ENCODE measurements around the gene PACRG. TPM values are rescaled to one million over a fixed set of nuclear protein-coding genes. Genes with fewer than 3 reads are reported as not detected.

PACRG gene
- polyA plus RNA-seq, 1 of the 3 experiments (the other 2 are of a cell fraction) = 0.56 TPM

DNA sequence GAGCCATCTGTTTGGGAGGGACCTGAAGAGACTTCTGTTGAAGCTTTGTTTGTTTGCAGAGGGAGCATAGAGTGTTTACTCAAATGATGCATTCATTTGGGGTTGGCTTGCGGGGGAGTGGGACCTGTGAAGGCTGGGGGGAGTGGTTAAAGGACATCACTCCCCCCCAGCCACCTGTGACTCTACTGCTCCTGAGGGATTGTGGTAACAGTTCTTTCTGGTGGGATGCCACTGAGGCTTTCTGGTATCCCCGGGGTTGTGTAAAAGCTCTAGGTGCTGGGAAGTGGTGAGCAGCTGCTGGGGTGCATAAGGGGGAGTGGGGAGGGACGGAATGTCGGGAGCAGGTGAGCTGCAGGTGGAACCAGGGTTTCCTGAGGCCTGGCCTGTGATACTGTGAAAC lies 447.5 kb downstream of the PACRG start:
- ChIA-PET POLR2A (no interaction called here), CTCF (interaction anchor here (2.1 kb wide), 1 partner anchor 9 kb away, joined by 8 read pairs; no protein-coding TSS in a partner anchor)
- H3F3A ChIP-seq (replicated peaks; ENCODE audit: insufficient read depth) = no peaks in the 10 kb centered on the region
- H3K36me3 ChIP-seq (replicated peaks in 1 of 2; ENCODE audit: control insufficient read depth in 1 of 2, insufficient read depth in 2 of 2, low read length in 1 of 2) = no peaks in the 10 kb centered on the region
- DNase-seq = no peak
- no peaks in the 10 kb centered on the region for H4K20me1 ChIP-seq (ENCODE audit: insufficient read depth)
- TF ChIP-seq, protein P1, sequence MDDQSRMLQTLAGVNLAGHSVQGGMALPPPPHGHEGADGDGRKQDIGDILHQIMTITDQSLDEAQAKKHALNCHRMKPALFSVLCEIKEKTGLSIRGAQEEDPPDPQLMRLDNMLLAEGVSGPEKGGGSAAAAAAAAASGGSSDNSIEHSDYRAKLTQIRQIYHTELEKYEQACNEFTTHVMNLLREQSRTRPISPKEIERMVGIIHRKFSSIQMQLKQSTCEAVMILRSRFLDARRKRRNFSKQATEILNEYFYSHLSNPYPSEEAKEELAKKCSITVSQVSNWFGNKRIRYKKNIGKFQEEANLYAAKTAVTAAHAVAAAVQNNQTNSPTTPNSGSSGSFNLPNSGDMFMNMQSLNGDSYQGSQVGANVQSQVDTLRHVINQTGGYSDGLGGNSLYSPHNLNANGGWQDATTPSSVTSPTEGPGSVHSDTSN (IDR thresholded peaks at IDR 0.05) = no peak
- TF ChIP-seq, protein P2, sequence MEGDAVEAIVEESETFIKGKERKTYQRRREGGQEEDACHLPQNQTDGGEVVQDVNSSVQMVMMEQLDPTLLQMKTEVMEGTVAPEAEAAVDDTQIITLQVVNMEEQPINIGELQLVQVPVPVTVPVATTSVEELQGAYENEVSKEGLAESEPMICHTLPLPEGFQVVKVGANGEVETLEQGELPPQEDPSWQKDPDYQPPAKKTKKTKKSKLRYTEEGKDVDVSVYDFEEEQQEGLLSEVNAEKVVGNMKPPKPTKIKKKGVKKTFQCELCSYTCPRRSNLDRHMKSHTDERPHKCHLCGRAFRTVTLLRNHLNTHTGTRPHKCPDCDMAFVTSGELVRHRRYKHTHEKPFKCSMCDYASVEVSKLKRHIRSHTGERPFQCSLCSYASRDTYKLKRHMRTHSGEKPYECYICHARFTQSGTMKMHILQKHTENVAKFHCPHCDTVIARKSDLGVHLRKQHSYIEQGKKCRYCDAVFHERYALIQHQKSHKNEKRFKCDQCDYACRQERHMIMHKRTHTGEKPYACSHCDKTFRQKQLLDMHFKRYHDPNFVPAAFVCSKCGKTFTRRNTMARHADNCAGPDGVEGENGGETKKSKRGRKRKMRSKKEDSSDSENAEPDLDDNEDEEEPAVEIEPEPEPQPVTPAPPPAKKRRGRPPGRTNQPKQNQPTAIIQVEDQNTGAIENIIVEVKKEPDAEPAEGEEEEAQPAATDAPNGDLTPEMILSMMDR (IDR thresholded peaks at IDR 0.05) = no peak
- no peak for TF ChIP-seq RCOR1 (IDR thresholded peaks at IDR 0.05; ENCODE audit: low read length)
- no peak for TF ChIP-seq MXI1 (IDR thresholded peaks at IDR 0.05; ENCODE audit: low read depth, low read length)
- no peak for TF ChIP-seq MEF2A (IDR thresholded peaks at IDR 0.05; ENCODE audit: borderline replicate concordance, low read depth)
- TF ChIP-seq, protein P3, sequence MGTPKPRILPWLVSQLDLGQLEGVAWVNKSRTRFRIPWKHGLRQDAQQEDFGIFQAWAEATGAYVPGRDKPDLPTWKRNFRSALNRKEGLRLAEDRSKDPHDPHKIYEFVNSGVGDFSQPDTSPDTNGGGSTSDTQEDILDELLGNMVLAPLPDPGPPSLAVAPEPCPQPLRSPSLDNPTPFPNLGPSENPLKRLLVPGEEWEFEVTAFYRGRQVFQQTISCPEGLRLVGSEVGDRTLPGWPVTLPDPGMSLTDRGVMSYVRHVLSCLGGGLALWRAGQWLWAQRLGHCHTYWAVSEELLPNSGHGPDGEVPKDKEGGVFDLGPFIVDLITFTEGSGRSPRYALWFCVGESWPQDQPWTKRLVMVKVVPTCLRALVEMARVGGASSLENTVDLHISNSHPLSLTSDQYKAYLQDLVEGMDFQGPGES (IDR thresholded peaks at IDR 0.05; ENCODE audit: low read depth, low read length) = no peak
- no peak for TF ChIP-seq GATA2 (CRISPR knock-in tag; IDR thresholded peaks at IDR 0.05)
- TF ChIP-seq, protein P4, sequence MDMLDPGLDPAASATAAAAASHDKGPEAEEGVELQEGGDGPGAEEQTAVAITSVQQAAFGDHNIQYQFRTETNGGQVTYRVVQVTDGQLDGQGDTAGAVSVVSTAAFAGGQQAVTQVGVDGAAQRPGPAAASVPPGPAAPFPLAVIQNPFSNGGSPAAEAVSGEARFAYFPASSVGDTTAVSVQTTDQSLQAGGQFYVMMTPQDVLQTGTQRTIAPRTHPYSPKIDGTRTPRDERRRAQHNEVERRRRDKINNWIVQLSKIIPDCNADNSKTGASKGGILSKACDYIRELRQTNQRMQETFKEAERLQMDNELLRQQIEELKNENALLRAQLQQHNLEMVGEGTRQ (IDR thresholded peaks at IDR 0.05; ENCODE audit: borderline replicate concordance, low read depth, low read length) = no peak
- no peak for TF ChIP-seq FOXM1 (IDR thresholded peaks at IDR 0.05; ENCODE audit: low read depth)
- TF ChIP-seq SMC3 (IDR thresholded peaks at IDR 0.05; ENCODE audit: low read depth, low read length) = no peak
- TF ChIP-seq TCF12 (IDR thresholded peaks at IDR 0.05) = no peak
- TF ChIP-seq EZH2phosphoT487 (IDR thresholded peaks at IDR 0.05; ENCODE audit: borderline replicate concordance, low read depth) = no peak
- TF ChIP-seq RAD21 (IDR thresholded peaks at IDR 0.05; ENCODE audit: low read length) = no peak
- TF ChIP-seq NRF1 (IDR thresholded peaks at IDR 0.05; ENCODE audit: low read depth, low read length) = no peak
- no peak for TF ChIP-seq RFX5 (IDR thresholded peaks at IDR 0.05; ENCODE audit: low read length)
- TF ChIP-seq GABPA (IDR thresholded peaks at IDR 0.05; ENCODE audit: low read depth) = no peak
- TF ChIP-seq TAF1 (IDR thresholded peaks at IDR 0.05; ENCODE audit: borderline replicate concordance, low read depth, low read length) = no peak
- no peak overlapping the region for H2AFZ ChIP-seq (ENCODE audit: low read depth)
- no peaks in the 10 kb centered on the region for H3K9me3 ChIP-seq
- H3K9me2 ChIP-seq = no peaks in the 10 kb centered on the region
- no peak overlapping the region for H3K27ac ChIP-seq (ENCODE audit: low read depth in 2 of 2, low read length in 1 of 2)
- no peak overlapping the region for H3K9ac ChIP-seq
- peaks cover 0 to 3% of the 10 kb centered on the region in 2 experiments; a peak in 1 of 4 replicates for H3K4me1 ChIP-seq (ENCODE audit: control insufficient read depth in 1 of 2, insufficient read depth in 2 of 2, low read depth in 1 of 2, low read length in 1 of 2)
- H3K4me2 ChIP-seq = no peak overlapping the region
- H3K79me2 ChIP-seq (ENCODE audit: insufficient read depth) = no peaks in the 10 kb centered on the region
- no peak overlapping the region for H3K4me3 ChIP-seq (ENCODE audit: low read depth in 2 of 2, low read length in 1 of 2)
- H3K27me3 ChIP-seq (ENCODE audit: insufficient read depth) = no peaks in the 10 kb centered on the region
- WGBS (ENCODE audit: low lambda C conversion rate) = 39% methylated on average over 4 of the region's 4 CpGs
